ENCODE measurements around the gene LEMD3.

The LEMD3 gene

GRCh38 chr12:65155784-65156183 lies 13.6 kb upstream of the LEMD3 start:
- Histone ChIP-seq H3K4me1 (ENCODE audit: insufficient read depth, low read length) (peaks cover 19% of the 10 kb centered on the region), H3K36me3 (ENCODE audit: insufficient read depth, low read length) (no peaks in the 10 kb centered on the region), H3K9me3 (ENCODE audit: insufficient read depth, low read length, severe bottlenecking) (no peaks in the 10 kb centered on the region), H3K79me2 (ENCODE audit: insufficient read depth, low read length) (no peaks in the 10 kb centered on the region), H3K4me2 (ENCODE audit: insufficient read depth, low read length) (peak overlapping the region; percentile 58), H3K4me3 (ENCODE audit: low read depth in 1 of 2, low read length in 2 of 2) (no peak overlapping the region), H4K20me1 (ENCODE audit: insufficient read depth, low read length) (no peaks in the 10 kb centered on the region), H3K9ac (ENCODE audit: low read depth, low read length) (peak overlapping the region; percentile 7; the same call in 1 of the 2 replicates), H3K27ac (ENCODE audit: low read length) (peak overlapping the region; percentile 72; the same call in 1 of the 2 replicates), H2AFZ (ENCODE audit: low read depth, low read length) (peak overlapping the region; percentile 92), H3K27me3 (ENCODE audit: insufficient read depth, low read length, poor library complexity) (peaks cover 3% of the 10 kb centered on the region)
- DNase-seq (no peak), ATAC-seq (ENCODE audit: insufficient read depth, low read depth) (peak; percentile 41; the same call in 2 of the 3 replicates)
- TF ChIP-seq EZH2 (IDR thresholded peaks at IDR 0.05; ENCODE audit: borderline replicate concordance, low read depth, low read length, severe bottlenecking): no peak
- TF ChIP-seq CTCF (IDR thresholded peaks at IDR 0.05; ENCODE audit: borderline replicate concordance, extremely low read depth, low read length, poor library complexity, severe bottlenecking): no peak

GRCh38 chr12:65156366-65156841 lies 13.0 kb upstream of the LEMD3 start:
- H3K79me2 ChIP-seq (ENCODE audit: insufficient read depth, low read length): no peaks in the 10 kb centered on the region
- H2AFZ ChIP-seq (ENCODE audit: low read depth, low read length): peak overlapping the region; percentile 92
- H4K20me1 ChIP-seq (ENCODE audit: insufficient read depth, low read length): no peaks in the 10 kb centered on the region
- peak overlapping the region; percentile 72 for H3K27ac ChIP-seq (ENCODE audit: low read length)
- TF ChIP-seq CTCF (IDR thresholded peaks at IDR 0.05; ENCODE audit: borderline replicate concordance, extremely low read depth, low read length, poor library complexity, severe bottlenecking): no peak
- TF ChIP-seq EZH2 (IDR thresholded peaks at IDR 0.05; ENCODE audit: borderline replicate concordance, low read depth, low read length, severe bottlenecking): no peak
- ATAC-seq (ENCODE audit: insufficient read depth, low read depth): peak; percentile 71
- no peaks in the 10 kb centered on the region for H3K36me3 ChIP-seq (ENCODE audit: insufficient read depth, low read length)
- peaks cover 19% of the 10 kb centered on the region for H3K4me1 ChIP-seq (ENCODE audit: insufficient read depth, low read length)
- no peaks in the 10 kb centered on the region for H3K9me3 ChIP-seq (ENCODE audit: insufficient read depth, low read length, severe bottlenecking)
- peak overlapping the region; percentile 58 for H3K4me2 ChIP-seq (ENCODE audit: insufficient read depth, low read length)
- H3K27me3 ChIP-seq (ENCODE audit: insufficient read depth, low read length, poor library complexity): peaks cover 3% of the 10 kb centered on the region
- H3K4me3 ChIP-seq (ENCODE audit: low read depth in 1 of 2, low read length in 2 of 2): no peak overlapping the region
- peak overlapping the region; percentile 24; the same call in 1 of the 2 replicates for H3K9ac ChIP-seq (ENCODE audit: low read depth, low read length)
- peak; percentile 16 for DNase-seq

- Histone ChIP-seq H3K79me2 (ENCODE audit: insufficient read depth, low read length) (no peaks in the 10 kb centered on the region), H3K4me2 (ENCODE audit: insufficient read depth, low read length) (no peak overlapping the region), H3K27me3 (ENCODE audit: insufficient read depth, low read length, poor library complexity) (peaks cover 3% of the 10 kb centered on the region), H3K4me1 (ENCODE audit: insufficient read depth, low read length) (peaks cover 19% of the 10 kb centered on the region), H3K4me3 (ENCODE audit: low read depth in 1 of 2, low read length in 2 of 2) (no peak overlapping the region), H4K20me1 (ENCODE audit: insufficient read depth, low read length) (no peaks in the 10 kb centered on the region), H3K9me3 (ENCODE audit: insufficient read depth, low read length, severe bottlenecking) (no peaks in the 10 kb centered on the region), H3K9ac (ENCODE audit: low read depth, low read length) (no peak overlapping the region), H3K27ac (ENCODE audit: low read length) (peak overlapping the region; percentile 72; the same call in 1 of the 2 replicates), H3K36me3 (ENCODE audit: insufficient read depth, low read length) (no peaks in the 10 kb centered on the region), H2AFZ (ENCODE audit: low read depth, low read length) (peak overlapping the region; percentile 92)
- TF ChIP-seq CTCF (IDR thresholded peaks at IDR 0.05; ENCODE audit: borderline replicate concordance, extremely low read depth, low read length, poor library complexity, severe bottlenecking) (no peak), EZH2 (IDR thresholded peaks at IDR 0.05; ENCODE audit: borderline replicate concordance, low read depth, low read length, severe bottlenecking) (no peak)
- ATAC-seq (ENCODE audit: insufficient read depth, low read depth): no peak
- no peak for DNase-seq
These were observed 12.3 kb upstream of the LEMD3 start for GRCh38 chr12:65157091-65157490.

All from DND-41 (cell line).